K562 (cell line): Measurements from ENCODE around the gene ZCCHC3. TPM values are rescaled to one million over a fixed set of nuclear protein-coding genes. Genes with fewer than 3 reads are reported as not detected.

Experiments
- ELF1 ChIP-seq: fragments of 200-800 bp; sonication (Bioruptor generic); IDR thresholded peaks from 2 replicates; pipeline ENCODE4 v1.6.1; 2016; ENCODE audit warnings: missing genetic modification characterization, missing compliant biosample characterization
- GATAD2B ChIP-seq: fragments of 450-650 bp; IDR thresholded peaks from 2 replicates; pipeline ENCODE4 v1.6.1; 2017; ENCODE audit warnings: mild to moderate bottlenecking, borderline replicate concordance
- HMG20B ChIP-seq: fragments of 250-450 bp; sonication (Bioruptor Pico); IDR thresholded peaks from 2 replicates; pipeline ENCODE4 v1.5.0; 2021; ENCODE audit warnings: mild to moderate bottlenecking
- MLX ChIP-seq, 2 experiments: fragments of 450-650 bp in 1 of 2; sonication (generic) in 1 of 2; formaldehyde crosslinking; conservative IDR thresholded peaks; 2 replicates each; pipeline versions ENCODE4 v1.4.0 to v1.8.1; 2020 to 2022; ENCODE audit warnings: mild to moderate bottlenecking in 1 of 2, missing genetic modification reagents in 1 of 2
- NCOA2 ChIP-seq, 2 experiments: fragments of 450-650 bp; IDR thresholded peaks; 2 replicates each; pipeline ENCODE4 v1.6.1; 2018; ENCODE audit warnings: mild to moderate bottlenecking in 2 of 2, moderate library complexity in 1 of 2; ENCODE audit not compliant: partially characterized antibody in 2 of 2
- NR2C2 ChIP-seq, 2 experiments: fragments of 200-800 bp in 1 of 2; sonication (Bioruptor generic) in 1 of 2; sonication (generic) in 1 of 2; formaldehyde crosslinking in 1 of 2; IDR thresholded peaks; 2 replicates each; pipeline versions ENCODE4 v1.6.1 to v1.8.0; 2016 to 2022; ENCODE audit warnings: mild to moderate bottlenecking in 1 of 2, missing compliant biosample characterization in 1 of 2, missing genetic modification characterization in 1 of 2, missing genetic modification reagents in 1 of 2
- RNF219 ChIP-seq: fragments of 250-450 bp; sonication (Bioruptor Pico); IDR thresholded peaks from 2 replicates; pipeline ENCODE4 v1.5.0; 2022; ENCODE audit warnings: mild to moderate bottlenecking
- RREB1 ChIP-seq: fragments of 250-450 bp; sonication (Bioruptor Pico); IDR thresholded peaks from 2 replicates; pipeline ENCODE4 v1.4.0; 2020
- SMAD4 ChIP-seq: fragments of 250-450 bp; sonication (Bioruptor Pico); conservative IDR thresholded peaks from 2 replicates; pipeline ENCODE4 v1.8.0; 2021; ENCODE audit warnings: inconsistent platforms, mild to moderate bottlenecking, moderate library complexity
- TCF7L2 ChIP-seq: fragments of 150-350 bp; IDR thresholded peaks from 2 replicates; pipeline ENCODE4 v1.6.1; 2016; ENCODE audit warnings: low read depth, mild to moderate bottlenecking, low read length, moderate library complexity
- THRA ChIP-seq: fragments of 450-650 bp; IDR thresholded peaks from 2 replicates; pipeline ENCODE4 v1.6.1; 2017; ENCODE audit warnings: mild to moderate bottlenecking, moderate library complexity
- ZBTB5 ChIP-seq: fragments of 450-650 bp; IDR thresholded peaks from 2 replicates; pipeline ENCODE4 v1.6.1; 2017; ENCODE audit warnings: antibody characterized with exemption
- ZNF134 ChIP-seq: fragments of 250-450 bp; sonication (Bioruptor Pico); conservative IDR thresholded peaks from 2 replicates; pipeline ENCODE4 v1.4.0; 2020
- ZNF584 ChIP-seq: fragments of 200-800 bp; sonication (Bioruptor generic); IDR thresholded peaks from 2 replicates; pipeline ENCODE4 v1.6.1; 2016; ENCODE audit warnings: low read depth, mild to moderate bottlenecking, missing genetic modification characterization, missing compliant biosample characterization
- polyA plus RNA-seq, 8 experiments: library from polyadenylated mRNA; depleted of rRNA in 4 of 8; stranded (reverse) in 5 of 8; unstranded in 3 of 8; fragments of >200 nt; fragmentation: Nextera tagmentation in 2 of 8; fragmentation: Illumina TruSeq in 1 of 8; extraction: Ambion mirVana in 2 of 8; extraction: Trizol in 1 of 8; gene quantifications; 2 replicates each; pipeline versions ENCODE4 v1.2.1 to v1.2.3, GENCODE V29; 2011 to 2014; ENCODE audit warnings: inconsistent platforms in 1 of 8, missing spikeins in 1 of 8
- total RNA-seq, 7 experiments: library from RNA; depleted of rRNA in 6 of 7; stranded (reverse); fragments of >200 nt in 6 of 7; fragmentation: Illumina TruSeq in 2 of 7; extraction: Trizol in 2 of 7; gene quantifications; 2 replicates each; pipeline versions ENCODE4 v1.2.1 to v1.2.3, GENCODE V29; 2011 to 2021; ENCODE audit warnings: low replicate concordance in 1 of 7

ZCCHC3 gene
- total and polyA plus RNA-seq, 9 of the 15 experiments (the other 6 are each of a cell fraction or from before 2014, with no cell fraction given), result 2.8 to 23.3 (median 16.5) TPM

GRCh38 chr20:327186-328026 is 30.0 kb downstream of the ZCCHC3 start (continued):
- TF ChIP-seq THRA (no peak), MLX (CRISPR knock-in tag; conservative IDR thresholded peaks at IDR 0.05) (no peak), NCOA2 (IDR thresholded peaks at IDR 0.05; ENCODE audit: partially characterized antibody in 2 of 2) (no peak), ZNF584 (no peak), RREB1 (no peak), ELF1 (tag) (no peak), GATAD2B (no peak), ZNF134 (CRISPR knock-in tag) (no peak), TCF7L2 (no peak), RNF219 (CRISPR knock-in tag) (no peak), SMAD4 (CRISPR knock-in tag) (no peak), NR2C2 (CRISPR knock-in tag; IDR thresholded peaks at IDR 0.05) (no peak), NR2C2 (tag; IDR thresholded peaks at IDR 0.05) (peak; percentile 37; the same call in 1 of the 2 replicates), HMG20B (no peak), ZBTB5 (no peak)
